ENCODE data around the gene CFHR1.

DNA sequence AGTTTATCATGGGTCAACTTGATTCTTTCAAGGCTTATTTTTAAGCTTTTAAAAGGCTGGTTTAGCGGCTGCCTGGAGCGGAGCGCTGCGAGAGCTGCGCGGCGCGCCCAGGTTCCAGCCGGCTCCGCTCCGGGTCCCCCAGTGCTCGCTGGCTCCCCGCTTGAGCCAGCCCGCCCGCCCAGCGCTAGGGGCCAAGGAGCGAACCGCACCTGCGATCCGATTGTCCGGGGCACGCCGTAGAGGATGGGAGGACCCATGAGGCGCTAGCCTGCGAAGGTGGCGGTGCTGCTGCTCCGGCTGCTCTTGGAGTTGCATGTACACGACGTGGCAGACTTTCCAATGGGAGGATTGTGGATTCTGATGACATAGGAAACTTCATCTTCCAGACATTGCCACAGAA is 58.4 kb downstream of the CFHR1 start:
- TF ChIP-seq POLR2A (IDR thresholded peaks at IDR 0.05) = no peak
- TF ChIP-seq, protein P1, sequence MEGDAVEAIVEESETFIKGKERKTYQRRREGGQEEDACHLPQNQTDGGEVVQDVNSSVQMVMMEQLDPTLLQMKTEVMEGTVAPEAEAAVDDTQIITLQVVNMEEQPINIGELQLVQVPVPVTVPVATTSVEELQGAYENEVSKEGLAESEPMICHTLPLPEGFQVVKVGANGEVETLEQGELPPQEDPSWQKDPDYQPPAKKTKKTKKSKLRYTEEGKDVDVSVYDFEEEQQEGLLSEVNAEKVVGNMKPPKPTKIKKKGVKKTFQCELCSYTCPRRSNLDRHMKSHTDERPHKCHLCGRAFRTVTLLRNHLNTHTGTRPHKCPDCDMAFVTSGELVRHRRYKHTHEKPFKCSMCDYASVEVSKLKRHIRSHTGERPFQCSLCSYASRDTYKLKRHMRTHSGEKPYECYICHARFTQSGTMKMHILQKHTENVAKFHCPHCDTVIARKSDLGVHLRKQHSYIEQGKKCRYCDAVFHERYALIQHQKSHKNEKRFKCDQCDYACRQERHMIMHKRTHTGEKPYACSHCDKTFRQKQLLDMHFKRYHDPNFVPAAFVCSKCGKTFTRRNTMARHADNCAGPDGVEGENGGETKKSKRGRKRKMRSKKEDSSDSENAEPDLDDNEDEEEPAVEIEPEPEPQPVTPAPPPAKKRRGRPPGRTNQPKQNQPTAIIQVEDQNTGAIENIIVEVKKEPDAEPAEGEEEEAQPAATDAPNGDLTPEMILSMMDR (IDR thresholded peaks at IDR 0.05) = no peak

All from adrenal gland (tissue), 5 donors.